Measurements from ENCODE around the gene CREB5. TPM values are rescaled to one million over a fixed set of nuclear protein-coding genes. Genes with fewer than 3 reads are reported as not detected.

CREB5 gene
- total and polyA plus RNA-seq, 2 of the 8 experiments (the other 6 are each of a cell fraction or from before 2014, with no cell fraction given), result 2.4 to 2.7 TPM

DNA sequence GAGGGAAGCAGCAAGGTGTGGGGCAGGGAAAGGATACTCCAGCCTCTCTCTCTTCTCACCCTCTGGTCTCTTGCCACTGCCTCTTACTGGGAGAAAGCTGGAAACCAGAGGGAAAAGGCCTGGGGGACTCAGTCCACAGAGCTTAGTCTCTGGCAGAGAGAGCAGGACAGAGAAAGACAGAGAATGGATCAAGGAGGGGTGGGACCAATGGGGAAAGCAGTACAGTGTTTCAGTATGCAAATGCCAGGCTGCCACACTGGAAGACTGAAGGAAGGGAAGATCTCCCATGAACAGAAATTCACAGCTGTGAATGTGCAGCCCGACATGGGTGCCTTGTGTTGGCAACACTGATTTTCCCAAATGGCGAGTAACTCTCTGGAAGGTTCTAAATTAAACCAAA is 40.4 kb downstream of the CREB5 start:
- Histone ChIP-seq H3K4me2 (ENCODE audit: insufficient read depth in 1 of 2, low read depth in 2 of 2, low read length in 2 of 2) (no peak overlapping the region), H2BK15ac (ENCODE audit: low read length) (no peak overlapping the region)
- TF ChIP-seq RFX5 (IDR thresholded peaks at IDR 0.05; ENCODE audit: borderline replicate concordance, low read depth, low read length) (no peak), SP4 (IDR thresholded peaks at IDR 0.05; ENCODE audit: low read length) (no peak), SUZ12 (IDR thresholded peaks at IDR 0.05; ENCODE audit: low read length) (no peak), NRF1 (IDR thresholded peaks at IDR 0.05; ENCODE audit: low read depth, low read length) (no peak), GTF2F1 (IDR thresholded peaks at IDR 0.05; ENCODE audit: borderline replicate concordance, low read depth, low read length) (no peak), CREB1 (IDR thresholded peaks at IDR 0.05) (no peak), EP300 (IDR thresholded peaks at IDR 0.05; ENCODE audit: borderline replicate concordance in 1 of 2, low read depth in 2 of 2, low read length in 2 of 2) (no peak), CHD2 (IDR thresholded peaks at IDR 0.05; ENCODE audit: low read length) (no peak), HDAC2 (IDR thresholded peaks at IDR 0.05; ENCODE audit: borderline replicate concordance in 1 of 2, low read depth in 2 of 2, low read length in 2 of 2) (no peak), SRF (IDR thresholded peaks at IDR 0.05; ENCODE audit: low read depth, low read length) (no peak), GABPA (IDR thresholded peaks at IDR 0.05; ENCODE audit: borderline replicate concordance, insufficient read depth, low read length) (no peak), HDAC6 (IDR thresholded peaks at IDR 0.05; ENCODE audit: low read depth, low read length) (no peak), EZH2 (IDR thresholded peaks at IDR 0.05; ENCODE audit: low read depth, low read length, severe bottlenecking) (no peak), BCL11A (IDR thresholded peaks at IDR 0.05; ENCODE audit: low read depth in 2 of 2, low read length in 2 of 2) (no peak), POLR2A (IDR thresholded peaks at IDR 0.05; ENCODE audit: control extremely low read depth in 1 of 2, low read depth in 2 of 2, low read length in 2 of 2) (no peak)

More for the DNA sequence above, 40.4 kb downstream of the CREB5 start:
- H2BK12ac ChIP-seq (ENCODE audit: low read depth, low read length), result no peak overlapping the region
- no peak overlapping the region for H3K9ac ChIP-seq (replicated peaks in 1 of 4; ENCODE audit: extremely low read depth in 1 of 4, low read depth in 3 of 4, low read length in 3 of 4)
- no peak overlapping the region for H3K27ac ChIP-seq (ENCODE audit: low read depth, low read length)
- no peak overlapping the region for H2AK5ac ChIP-seq (ENCODE audit: low read depth, low read length)
- no peak overlapping the region for H3K18ac ChIP-seq (ENCODE audit: extremely low read depth, low read length)
- no peaks in the 10 kb centered on the region for H3K27me3 ChIP-seq (replicated peaks in 1 of 4; ENCODE audit: control insufficient read depth in 3 of 4, extremely low read depth in 1 of 4, insufficient read depth in 3 of 4, low read length in 3 of 4)
- 0 out of 2 replicates have a peak overlapping the region, but pooled peaks have one; percentile 35 for H2BK5ac ChIP-seq (ENCODE audit: low read depth, low read length)
- no peak overlapping the region for H2BK120ac ChIP-seq (replicated peaks; ENCODE audit: low read depth, low read length)
- no peak overlapping the region for H2BK20ac ChIP-seq (ENCODE audit: low read length)
- no peak overlapping the region for H4K91ac ChIP-seq (replicated peaks; ENCODE audit: insufficient read length, low read length)
- H4K20me1 ChIP-seq (replicated peaks in 1 of 2; ENCODE audit: control insufficient read depth in 1 of 2, insufficient read depth in 2 of 2, low read length in 2 of 2), result no peaks in the 10 kb centered on the region
- H3K4me1 ChIP-seq (replicated peaks in 1 of 4; ENCODE audit: control insufficient read depth in 3 of 4, insufficient read depth in 4 of 4, low read length in 3 of 4), result peaks cover 0 to 6% (median under 1%) of the 10 kb centered on the region in 4 experiments; a peak in 3 of 7 replicates
- no peaks in the 10 kb centered on the region for H3K79me2 ChIP-seq (ENCODE audit: control insufficient read depth in 1 of 2, insufficient read depth in 2 of 2, low read length in 2 of 2)
- no peak overlapping the region for H3K14ac ChIP-seq (ENCODE audit: insufficient read length)
- H4K8ac ChIP-seq (ENCODE audit: extremely low read depth, insufficient read depth, low read length), result no peak overlapping the region
- WGBS, 2 experiments (ENCODE audit: extremely low coverage in 1 of 2, insufficient coverage in 1 of 2, insufficient read length in 1 of 2, insufficient replicate concordance in 2 of 2, low coverage in 1 of 2, low lambda C conversion rate in 2 of 2, missing lambda C conversion rate in 1 of 2), result 90% methylated on average over 2 of the region's 2 CpGs; no CpG with 5 or more reads in 1 of the 2 experiments
- no peaks in the 10 kb centered on the region for H3K36me3 ChIP-seq (ENCODE audit: control insufficient read depth in 2 of 4, insufficient read depth in 4 of 4, low read length in 3 of 4)
- CTCF ChIA-PET (ENCODE audit: partially characterized antibody), result interaction anchor here (0.8 to 1.2 kb wide), 3 partner anchors 8 to 174 kb away, joined by 3 read pairs; no protein-coding TSS in a partner anchor
- POLR2A ChIA-PET (ENCODE audit: partially characterized antibody), result no interaction called here
- no peak overlapping the region for H3K56ac ChIP-seq (replicated peaks; ENCODE audit: insufficient read length, low read depth, low read length)
- peak overlapping the region; percentile 62; the same call in 1 of the 2 replicates for H2AFZ ChIP-seq (ENCODE audit: low read length)
- DNase-seq (ENCODE audit: low read depth in 1 of 2, low spot score in 2 of 2) (no peak), FAIRE-seq (no peak)
- H3K4me3 ChIP-seq (ENCODE audit: extremely low read depth in 1 of 4, insufficient read depth in 2 of 4, low read depth in 3 of 4, low read length in 4 of 4), result no peak overlapping the region
- no peak overlapping the region for H3K23ac ChIP-seq (ENCODE audit: insufficient read length)
- H3K9me3 ChIP-seq (ENCODE audit: insufficient read depth in 2 of 2, low read depth in 1 of 2, low read length in 1 of 2), result no peaks in the 10 kb centered on the region
- no peaks in the 10 kb centered on the region for H3K23me2 ChIP-seq (ENCODE audit: low read depth, low read length)
- no peaks in the 10 kb centered on the region for H3K79me1 ChIP-seq (ENCODE audit: low read depth, low read length)
- no peak overlapping the region for H4K5ac ChIP-seq (ENCODE audit: insufficient read length, low read depth, low read length)
- no peak overlapping the region for H3K4ac ChIP-seq (replicated peaks; ENCODE audit: insufficient read length, low read depth, low read length)
